ENCODE results near the gene PMM2. TPM values are rescaled to one million over a fixed set of nuclear protein-coding genes. Genes with fewer than 3 reads are reported as not detected.

Gene PMM2
- total and polyA plus RNA-seq, 9 of the 15 experiments (the other 6 are each of a cell fraction or from before 2014, with no cell fraction given): 5.6 to 42.7 (median 25.9) TPM

DNA sequence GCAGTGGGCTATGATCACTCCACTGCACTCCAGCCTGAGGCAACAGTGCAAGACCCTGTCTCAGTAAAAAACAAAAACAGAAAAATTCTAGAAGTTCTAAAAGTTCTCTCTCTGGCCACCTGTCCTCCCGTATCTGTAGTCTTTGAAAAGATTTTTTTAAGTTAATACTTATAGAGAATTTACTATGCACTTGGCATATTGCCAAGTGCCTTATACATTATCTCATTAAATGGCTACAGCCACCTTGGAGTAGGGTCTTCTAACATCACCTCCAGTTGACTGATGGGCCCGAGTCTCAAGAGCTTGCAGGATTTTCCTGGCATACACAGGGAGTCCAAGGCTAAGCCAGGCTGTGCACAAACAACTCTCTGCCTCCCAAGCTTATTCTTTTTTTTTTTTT is 44.9 kb upstream of the PMM2 start:
- H3K79me2 ChIP-seq (ENCODE audit: control insufficient read depth, insufficient read depth, low read length): no peaks in the 10 kb centered on the region
- in situ Hi-C loops (cut with MboI) (no loop called here), intact Hi-C loops (cut with micrococcal nuclease) (no loop called here)
- H3K9me3 ChIP-seq (replicated peaks; ENCODE audit: control insufficient read depth, insufficient read depth, low read depth, low read length): no peaks in the 10 kb centered on the region
- H2AFZ ChIP-seq (ENCODE audit: low read depth, low read length): no peak overlapping the region
- H3K27ac ChIP-seq (ENCODE audit: extremely low read depth, low read depth, low read length): no peak overlapping the region
- no peak overlapping the region for H3K4me2 ChIP-seq (ENCODE audit: insufficient read depth, low read length)
- no TSS peak for BruUV-seq (replicated peaks)
- H3K9ac ChIP-seq (ENCODE audit: insufficient read depth in 1 of 2, low read depth in 2 of 2, low read length in 2 of 2): no peak overlapping the region
- no peaks in the 10 kb centered on the region for H3K9me1 ChIP-seq (ENCODE audit: control insufficient read depth, insufficient read depth, low read length)
- ATAC-seq (no peak), DNase-seq (ENCODE audit: extremely low read depth in 1 of 4, low spot score in 3 of 4) (no peak), FAIRE-seq (no peak)
- H3K4me1 ChIP-seq (replicated peaks in 1 of 2; ENCODE audit: control insufficient read depth in 2 of 2, insufficient read depth in 2 of 2, low read length in 2 of 2): no peaks in the 10 kb centered on the region
- 0% methylated on average over 2 of the region's 2 CpGs for WGBS (ENCODE audit: insufficient coverage, low coverage, missing lambda C conversion rate)
- peak; percentile 94 for TF ChIP-seq NFIX (CRISPR knock-in tag; IDR thresholded peaks at IDR 0.05; ENCODE audit: low read depth)
- no peak for TF ChIP-seq XRCC3 (IDR thresholded peaks at IDR 0.05)
- TF ChIP-seq, protein P1, sequence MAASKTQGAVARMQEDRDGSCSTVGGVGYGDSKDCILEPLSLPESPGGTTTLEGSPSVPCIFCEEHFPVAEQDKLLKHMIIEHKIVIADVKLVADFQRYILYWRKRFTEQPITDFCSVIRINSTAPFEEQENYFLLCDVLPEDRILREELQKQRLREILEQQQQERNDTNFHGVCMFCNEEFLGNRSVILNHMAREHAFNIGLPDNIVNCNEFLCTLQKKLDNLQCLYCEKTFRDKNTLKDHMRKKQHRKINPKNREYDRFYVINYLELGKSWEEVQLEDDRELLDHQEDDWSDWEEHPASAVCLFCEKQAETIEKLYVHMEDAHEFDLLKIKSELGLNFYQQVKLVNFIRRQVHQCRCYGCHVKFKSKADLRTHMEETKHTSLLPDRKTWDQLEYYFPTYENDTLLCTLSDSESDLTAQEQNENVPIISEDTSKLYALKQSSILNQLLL (CRISPR knock-in tag; IDR thresholded peaks at IDR 0.05; ENCODE audit: borderline replicate concordance): no peak
- TF ChIP-seq SAP30 (IDR thresholded peaks at IDR 0.05; ENCODE audit: borderline replicate concordance, insufficient read depth, low read depth, low read length, poor library complexity, severe bottlenecking): no peak
- no peak for TF ChIP-seq RCOR1 (IDR thresholded peaks at IDR 0.05; ENCODE audit: borderline replicate concordance in 1 of 2, low read depth in 2 of 2, low read length in 2 of 2)
- TF ChIP-seq NFIC (IDR thresholded peaks at IDR 0.05): peak; percentile 94
- TF ChIP-seq ADNP (tag; IDR thresholded peaks at IDR 0.05): no peak
- ChIA-PET CTCF (ENCODE audit: low intra/inter-chr PET ratio) (no interaction called here), POLR2A (no interaction called here)
- H4K20me1 ChIP-seq (replicated peaks; ENCODE audit: control insufficient read depth, insufficient read depth, low read length): 0 out of 2 replicates have a peak, but pooled peaks cover 5% of the 10 kb centered on the region
- H3K27me3 ChIP-seq (ENCODE audit: control insufficient read depth in 2 of 2, insufficient read depth in 2 of 2, low read length in 2 of 2): peaks cover 7 to 37% of the 10 kb centered on the region in 2 experiments
- no peak overlapping the region for H3K4me3 ChIP-seq
- no peaks in the 10 kb centered on the region for H3K36me3 ChIP-seq (ENCODE audit: control insufficient read depth, insufficient read depth, low read length)

Data from K562 (cell line).